ENCODE measurements around the gene FAM53B.
"Not testable (repeated sequence)": the region's sequence is repeated elsewhere in the genome, so short reads cannot be mapped to it uniquely, and the experiment has no call there.

Gene FAM53B, protein sequence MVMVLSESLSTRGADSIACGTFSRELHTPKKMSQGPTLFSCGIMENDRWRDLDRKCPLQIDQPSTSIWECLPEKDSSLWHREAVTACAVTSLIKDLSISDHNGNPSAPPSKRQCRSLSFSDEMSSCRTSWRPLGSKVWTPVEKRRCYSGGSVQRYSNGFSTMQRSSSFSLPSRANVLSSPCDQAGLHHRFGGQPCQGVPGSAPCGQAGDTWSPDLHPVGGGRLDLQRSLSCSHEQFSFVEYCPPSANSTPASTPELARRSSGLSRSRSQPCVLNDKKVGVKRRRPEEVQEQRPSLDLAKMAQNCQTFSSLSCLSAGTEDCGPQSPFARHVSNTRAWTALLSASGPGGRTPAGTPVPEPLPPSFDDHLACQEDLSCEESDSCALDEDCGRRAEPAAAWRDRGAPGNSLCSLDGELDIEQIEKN

GRCh38 chr10:124744102-124745050, at the start of gene FAM53B:
TSS of gene FAM53B (minus strand) at chr10:124744378. CDS start at chr10:124706713, 37,665 bp downstream.
- in situ Hi-C loops (cut with HindIII; ENCODE audit: low sequenced_read_pairs): no loop called here

DNA sequence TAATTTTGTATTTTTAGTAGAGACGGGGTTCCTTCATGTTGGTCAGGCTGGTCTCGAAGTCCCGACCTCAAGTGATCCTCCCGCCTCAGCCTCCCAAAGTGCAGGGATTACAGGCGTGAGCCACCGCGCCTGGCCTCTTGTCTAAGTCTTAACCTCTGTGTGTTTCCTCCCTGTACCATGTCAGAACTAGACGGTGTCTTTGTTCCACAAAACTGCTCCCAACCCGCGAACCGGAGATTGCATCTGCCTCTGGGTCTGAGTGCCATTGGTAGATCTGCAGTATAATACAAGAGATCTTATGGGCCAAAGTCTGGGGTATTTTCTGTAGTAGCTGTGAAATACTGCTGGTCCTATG, 48.8 kb upstream of the FAM53B start:
- in situ Hi-C loops (cut with HindIII; ENCODE audit: low sequenced_read_pairs): no loop called here

DNA sequence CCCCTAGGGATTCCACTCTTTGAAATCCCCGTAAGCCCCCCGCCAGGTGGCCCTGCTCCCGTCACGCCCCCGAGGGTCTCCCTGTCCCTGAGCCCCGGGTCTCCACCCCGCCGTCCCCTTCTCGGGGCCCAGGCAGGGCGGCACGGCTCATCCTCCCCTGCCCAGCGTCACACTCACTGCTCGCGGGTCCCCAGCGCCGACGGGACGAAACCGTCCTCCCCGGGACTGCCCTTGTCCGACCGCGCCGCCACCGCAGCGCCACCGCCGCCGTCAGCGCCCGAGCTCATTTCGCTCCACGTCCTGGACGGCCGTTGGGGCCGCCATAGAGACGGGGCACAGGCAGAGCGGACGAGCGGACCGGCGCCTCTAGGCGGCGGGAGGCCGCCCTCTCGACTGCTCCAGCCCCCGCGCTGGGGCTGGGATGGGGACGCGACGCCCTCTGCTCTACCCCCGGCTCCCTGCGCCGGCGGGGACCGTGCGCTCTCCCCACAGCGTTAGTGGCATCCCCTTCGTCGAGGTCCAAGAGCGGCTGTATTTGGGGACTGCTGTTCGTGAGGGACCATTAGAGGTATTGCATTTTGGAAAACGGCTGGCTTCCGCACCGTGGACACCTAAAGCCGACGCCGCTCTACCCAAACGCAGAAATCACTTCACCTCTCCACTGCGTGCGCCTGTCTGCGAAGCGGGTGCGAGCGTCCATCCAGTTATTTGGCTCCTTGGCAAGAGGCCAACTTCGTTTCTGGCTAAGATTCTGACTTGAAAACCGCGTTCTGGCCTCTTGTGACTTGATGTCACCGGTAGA, 47.6 kb upstream of the FAM53B start, which contains the start of gene EEF1AKMT2:
Gene EEF1AKMT2, minus strand, starts transcription at position 341 of the 802 bp plus-strand sequence. Its CDS starts 54 bp downstream, at position 287.
- in situ Hi-C loops (cut with HindIII; ENCODE audit: low sequenced_read_pairs): no loop called here

GRCh38 chr10:124782900-124783299, 38.7 kb upstream of the FAM53B start:
- in situ Hi-C loops (cut with HindIII; ENCODE audit: low sequenced_read_pairs): not testable (repeated sequence)

DNA sequence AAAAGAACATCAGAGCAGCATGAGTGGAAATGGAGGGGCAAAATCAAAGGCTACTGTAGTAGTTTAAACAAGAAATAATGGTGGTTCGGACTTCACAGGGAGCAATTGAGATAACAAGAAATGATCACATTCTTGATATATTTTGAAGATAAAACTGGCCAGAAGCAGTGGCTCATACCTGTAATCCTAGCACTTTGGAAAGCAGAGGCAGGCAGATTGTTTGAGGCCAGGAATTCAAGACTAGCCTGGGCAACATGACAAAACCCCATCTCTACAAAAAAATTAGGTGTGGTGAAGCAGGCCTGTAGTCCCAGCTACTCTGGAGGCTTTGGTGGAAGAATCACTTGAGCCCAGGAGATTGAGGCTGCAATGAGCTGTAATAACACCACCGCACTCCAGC, 24.6 kb upstream of the FAM53B start:
- in situ Hi-C loops (cut with HindIII; ENCODE audit: low sequenced_read_pairs): no loop called here

DNA sequence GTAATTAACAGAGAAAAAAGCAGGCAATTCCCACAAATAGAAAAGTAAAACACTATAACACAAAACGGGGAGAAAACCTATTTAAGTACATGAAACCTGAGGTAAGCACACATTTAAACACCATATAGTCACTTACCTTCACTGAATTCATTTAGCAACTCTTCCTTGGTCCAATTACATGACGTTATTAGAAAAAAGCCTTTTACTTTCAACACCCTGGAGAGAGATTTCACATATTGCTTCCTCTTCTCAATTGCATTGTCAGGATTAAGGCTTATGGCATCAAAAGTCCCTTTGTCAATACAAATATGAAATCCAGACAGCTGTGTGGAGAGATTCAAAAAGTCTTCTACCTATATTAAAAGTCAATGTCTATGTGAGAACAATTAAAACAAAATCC, 21.1 kb upstream of the FAM53B start:
- in situ Hi-C loops (cut with HindIII; ENCODE audit: low sequenced_read_pairs): no loop called here

DNA sequence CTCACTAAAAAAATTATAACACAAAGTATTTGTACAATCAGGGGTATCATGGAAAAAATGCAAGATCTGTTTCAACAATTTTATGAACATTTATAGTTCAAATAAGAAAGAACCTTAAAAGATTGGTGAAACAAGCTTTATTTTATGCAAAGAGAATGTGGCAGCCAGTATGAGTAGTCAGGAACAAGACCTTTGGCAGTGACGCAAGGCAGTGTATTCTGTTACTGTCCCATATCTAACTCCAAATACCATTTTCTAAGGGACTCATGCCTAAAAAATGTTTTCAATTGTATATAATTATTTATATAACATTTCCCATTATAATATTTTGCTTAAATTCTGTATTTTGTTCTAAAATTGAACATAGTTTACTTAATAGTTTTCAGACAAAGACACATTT, 19.1 kb upstream of the FAM53B start:
- in situ Hi-C loops (cut with HindIII; ENCODE audit: low sequenced_read_pairs): no loop called here

DNA sequence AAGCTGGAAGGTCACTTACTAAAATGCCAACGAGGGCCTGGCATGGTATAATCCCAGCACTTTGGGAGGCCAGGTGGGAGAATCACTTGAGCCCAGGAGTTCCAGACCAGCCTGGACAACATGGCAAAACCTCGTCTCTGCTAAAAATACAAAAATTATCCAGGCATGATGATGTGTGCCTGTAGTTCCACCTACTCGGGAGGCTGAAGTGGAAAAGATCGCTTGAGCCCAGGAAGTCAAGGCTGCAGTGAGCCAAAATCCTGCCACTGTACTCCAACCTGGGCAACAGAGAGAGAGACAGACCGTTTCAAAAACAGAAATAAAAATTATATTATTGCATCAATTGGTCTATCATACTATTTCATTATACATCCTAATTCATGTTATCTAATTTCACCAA, 18.1 kb upstream of the FAM53B start:
- in situ Hi-C loops (cut with HindIII; ENCODE audit: low sequenced_read_pairs): no loop called here

- in situ Hi-C loops (cut with HindIII; ENCODE audit: low sequenced_read_pairs): no loop called here
Measured at GRCh38 chr10:124756156-124756903, 12.2 kb upstream of the FAM53B start.

DNA sequence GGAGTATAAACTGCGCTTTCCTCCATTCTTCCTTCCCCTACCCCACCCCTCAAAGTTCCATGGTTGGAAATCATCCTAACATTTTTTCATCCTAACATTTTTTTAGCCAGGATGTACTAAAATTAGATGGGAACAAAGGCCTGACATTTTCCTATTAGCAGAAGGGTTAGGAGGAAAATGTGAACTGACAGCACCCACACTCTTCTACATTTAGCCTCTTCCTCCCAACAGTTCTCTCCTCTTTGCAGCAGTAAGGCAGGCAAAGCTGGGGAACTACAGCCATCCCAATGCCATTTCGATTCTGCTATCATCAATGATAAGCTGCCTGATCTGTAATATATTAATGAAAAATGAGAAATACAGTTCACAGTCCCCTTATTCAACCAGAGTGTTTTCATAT, 11.4 kb upstream of the FAM53B start:
- in situ Hi-C loops (cut with HindIII; ENCODE audit: low sequenced_read_pairs): no loop called here

- in situ Hi-C loops (cut with HindIII; ENCODE audit: low sequenced_read_pairs): no loop called here
Measured at GRCh38 chr10:124754227-124754626, 10.0 kb upstream of the FAM53B start.

DNA sequence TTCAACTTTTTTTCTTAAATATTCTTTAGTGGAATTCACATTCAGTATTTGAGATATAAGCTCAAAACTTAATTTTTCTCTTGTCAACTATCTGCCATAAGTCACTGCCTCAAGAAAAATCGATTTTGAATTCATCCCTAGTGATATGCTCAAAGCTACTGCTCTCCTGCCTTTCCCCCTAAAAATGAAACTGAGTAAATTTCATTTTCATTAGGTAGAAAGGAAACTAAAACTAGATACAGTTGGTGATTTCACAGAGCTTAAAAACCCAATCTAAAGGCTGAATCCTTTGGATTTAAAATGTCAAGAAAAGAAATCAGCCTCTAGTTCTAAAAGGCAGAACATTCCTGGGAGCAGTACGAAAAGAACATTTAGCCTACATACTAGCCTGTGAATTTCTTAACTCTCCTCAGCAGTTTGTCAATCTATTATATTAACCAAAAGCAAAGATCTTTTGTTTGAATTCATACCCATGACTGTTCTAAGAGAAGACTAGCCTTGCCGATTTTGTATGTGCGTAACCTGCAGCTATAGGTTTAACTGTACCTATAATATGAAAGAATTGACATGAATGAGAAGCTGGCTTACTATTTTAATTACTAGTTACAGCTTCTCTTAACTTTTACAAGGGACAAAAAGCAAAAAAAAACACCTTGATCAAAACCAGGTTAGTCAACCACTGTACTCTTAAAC, 4.9 kb upstream of the FAM53B start:
- in situ Hi-C loops (cut with HindIII; ENCODE audit: low sequenced_read_pairs): no loop called here

- in situ Hi-C loops (cut with HindIII; ENCODE audit: low sequenced_read_pairs): no loop called here
Measured at GRCh38 chr10:124748166-124748565, 4.0 kb upstream of the FAM53B start.

DNA sequence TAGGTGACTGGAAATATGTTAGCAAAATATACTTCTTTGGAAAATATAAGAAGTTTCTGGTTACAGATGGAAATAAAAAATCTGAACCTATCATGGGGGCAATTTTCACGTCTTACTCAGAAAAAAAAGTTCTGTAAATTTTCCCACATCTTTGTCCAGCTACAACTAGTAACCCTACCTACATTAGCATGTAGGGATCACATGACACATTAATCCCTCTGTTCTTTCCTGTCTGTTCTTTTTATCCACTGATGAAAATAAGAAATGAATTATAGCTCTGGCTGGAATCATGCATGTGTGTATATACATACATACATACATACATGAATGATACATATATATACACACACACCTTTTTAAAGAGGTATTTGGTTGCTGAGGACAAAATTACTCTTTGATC, 3.6 kb upstream of the FAM53B start:
- in situ Hi-C loops (cut with HindIII; ENCODE audit: low sequenced_read_pairs): no loop called here

- in situ Hi-C loops (cut with HindIII; ENCODE audit: low sequenced_read_pairs): no loop called here
Measured at GRCh38 chr10:124746992-124747391, 2.8 kb upstream of the FAM53B start.

- in situ Hi-C loops (cut with HindIII; ENCODE audit: low sequenced_read_pairs): not testable (repeated sequence)
Measured at GRCh38 chr10:124746447-124746846, 2.3 kb upstream of the FAM53B start.

DNA sequence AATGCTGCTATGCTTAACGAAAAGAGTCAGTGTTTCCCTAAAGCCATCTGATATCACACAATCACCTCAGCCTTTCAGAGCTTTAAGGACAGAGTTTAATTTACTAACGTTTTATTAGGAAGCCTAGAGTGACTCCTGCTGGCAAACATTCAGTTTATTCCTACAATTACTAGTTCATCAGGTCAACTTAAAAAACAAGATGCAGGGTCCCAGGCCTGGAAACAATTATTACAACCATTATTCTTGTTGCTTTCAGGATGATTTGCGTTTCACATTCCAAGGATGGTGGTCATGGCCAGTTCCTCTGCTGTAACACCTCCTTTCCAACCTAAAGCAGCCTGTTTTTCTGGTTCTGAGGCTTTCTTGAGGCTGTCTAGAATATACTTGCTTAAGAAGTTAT, 1.5 kb upstream of the FAM53B start:
- in situ Hi-C loops (cut with HindIII; ENCODE audit: low sequenced_read_pairs): no loop called here

DNA sequence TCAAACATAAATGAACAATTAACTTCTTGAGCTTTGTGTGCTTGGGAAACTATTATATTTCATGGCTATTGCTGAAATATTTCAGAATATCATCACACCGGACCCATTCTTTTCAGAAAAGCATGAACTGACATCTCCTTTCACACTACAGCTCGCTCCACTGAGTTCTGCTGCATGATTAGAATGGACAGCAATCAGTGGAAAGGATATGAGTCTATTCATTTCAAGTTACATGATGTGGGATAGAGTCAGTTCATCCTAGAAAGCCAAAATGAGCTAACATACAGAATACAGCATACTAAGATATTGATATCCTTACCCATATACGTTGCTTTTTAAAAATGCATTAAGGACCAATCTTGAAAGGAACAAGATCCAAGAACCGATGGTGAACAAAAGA, 1.1 kb upstream of the FAM53B start:
- in situ Hi-C loops (cut with HindIII; ENCODE audit: low sequenced_read_pairs): no loop called here

DNA sequence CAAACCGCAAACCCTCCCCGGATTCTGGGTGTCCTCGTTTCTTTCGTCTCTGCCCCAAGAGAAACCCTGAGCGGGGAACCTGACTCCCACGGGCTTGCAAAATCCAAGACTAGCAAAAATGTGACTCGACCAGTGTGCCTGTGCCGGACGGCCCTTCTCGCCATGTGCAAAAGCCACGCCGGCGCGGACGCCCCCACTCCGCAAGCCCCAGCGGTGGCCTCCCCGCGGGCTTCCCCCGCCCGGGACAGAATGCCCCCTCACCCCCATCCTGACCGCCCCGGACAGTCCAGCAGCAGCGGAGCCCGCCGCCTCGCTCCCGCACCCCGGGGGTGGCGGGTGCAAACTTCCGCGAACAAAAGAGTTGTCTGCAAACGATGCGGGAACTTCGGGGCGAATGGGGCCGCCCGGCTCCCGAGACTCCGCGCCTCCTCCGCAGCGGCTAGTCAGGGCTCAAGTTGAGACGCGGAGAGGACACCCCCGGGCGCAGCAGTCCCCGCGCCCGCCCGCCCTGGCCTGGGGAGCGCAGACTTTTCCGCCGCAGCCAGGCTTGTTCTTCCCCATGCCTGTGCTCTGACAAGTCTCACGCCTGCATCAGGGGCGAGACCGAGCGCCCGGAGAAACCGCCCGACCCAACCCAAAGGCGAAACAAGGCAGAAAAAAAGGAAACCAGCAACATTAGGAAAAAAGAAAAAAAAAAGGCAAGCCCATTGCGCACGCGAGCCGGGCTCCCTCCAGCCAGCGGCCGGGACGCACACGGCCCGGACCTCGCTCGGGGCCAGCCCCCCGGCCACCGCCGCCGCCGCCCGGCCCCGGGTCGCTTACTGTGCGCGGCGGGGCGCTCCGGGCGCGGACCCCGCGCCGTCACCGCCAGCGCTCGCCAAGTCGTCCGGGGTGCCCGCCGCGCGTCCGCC, 732 bp downstream of the FAM53B start:
- in situ Hi-C loops (cut with HindIII; ENCODE audit: low sequenced_read_pairs): no loop called here
